Smooth muscle cell (in vitro differentiated cells): ENCODE data around the gene EXOC4. TPM values are rescaled to one million over a fixed set of nuclear protein-coding genes. Genes with fewer than 3 reads are reported as not detected.

ENCODE experiments used
- DNase-seq: peaks from one replicate; lab custom pipeline; 2025; ENCODE audit not compliant: unreplicated experiment; lab: John Stamatoyannopoulos, UW
- H2AFZ ChIP-seq: fragments of 200-600 bp; sonication (generic); 2 replicates; pipeline ENCODE4 v1.6.0; 2016; ENCODE audit warnings: antibody characterized with exemption, low read depth, mild to moderate bottlenecking
- H3F3A ChIP-seq: fragments of 200-600 bp; sonication (generic); 2 replicates; pipeline ENCODE4 v1.6.0; 2017; ENCODE audit warnings: antibody characterized with exemption, low read depth
- H3K27ac ChIP-seq: fragments of 200-600 bp; sonication (generic); 2 replicates; pipeline ENCODE4 v1.5.1; 2016; ENCODE audit warnings: low read depth, mild to moderate bottlenecking
- H3K27me3 ChIP-seq: fragments of 200-600 bp; sonication (generic); 2 replicates; pipeline ENCODE4 v1.6.1; 2016; ENCODE audit warnings: low read depth, mild to moderate bottlenecking
- H3K36me3 ChIP-seq: fragments of 200-600 bp; sonication (generic); 2 replicates; pipeline ENCODE4 v1.5.1; 2016; ENCODE audit warnings: low read depth
- H3K4me1 ChIP-seq: fragments of 200-600 bp; sonication (generic); 2 replicates; pipeline ENCODE4 v1.5.1; 2016; ENCODE audit warnings: low read depth
- H3K4me2 ChIP-seq: fragments of 200-600 bp; sonication (generic); 2 replicates; pipeline ENCODE4 v1.6.0; 2016; ENCODE audit warnings: mild to moderate bottlenecking
- H3K4me3 ChIP-seq: fragments of 200-600 bp; sonication (generic); 2 replicates; pipeline ENCODE4 v1.5.1; 2016; ENCODE audit warnings: mild to moderate bottlenecking
- H3K79me2 ChIP-seq: fragments of 200-600 bp; sonication (generic); 2 replicates; pipeline ENCODE4 v1.6.0; 2016; ENCODE audit warnings: low read depth, mild to moderate bottlenecking
- H3K9ac ChIP-seq: fragments of 200-600 bp; sonication (generic); 2 replicates; pipeline ENCODE4 v1.6.0; 2016; ENCODE audit warnings: low read depth
- H3K9me3 ChIP-seq: fragments of 200-600 bp; sonication (generic); replicated peaks from 2 replicates; pipeline ENCODE4 v1.5.1; 2016; ENCODE audit warnings: low read depth
- H4K20me1 ChIP-seq: fragments of 200-600 bp; sonication (generic); 2 replicates; pipeline ENCODE4 v1.6.0; 2016; ENCODE audit warnings: low read depth
- WGBS: methylation state at CpG from one replicate; pipeline ENCODE4 v1.1.7; 2016; ENCODE audit warnings: low lambda C conversion rate; 5-methylcytosine and 5-hydroxymethylcytosine counted together
- polyA plus RNA-seq: library from polyadenylated mRNA; unstranded; fragments of >200 nt; fragmentation: Nextera tagmentation; extraction: Ambion mirVana; gene quantifications from 2 replicates; pipeline ENCODE4 v1.2.1, GENCODE V29; 2016
- total RNA-seq: library from RNA; depleted of rRNA; stranded (reverse); fragments of >200 nt; gene quantifications from 2 replicates; pipeline ENCODE4 v1.2.3, GENCODE V29; 2014
- TF ChIP-seq, protein P1 (sequence below): fragments of 200-600 bp; sonication (generic); IDR thresholded peaks from 2 replicates; pipeline ENCODE4 v1.5.1; 2017; ENCODE audit warnings: borderline replicate concordance, mild to moderate bottlenecking, antibody characterized with exemption; ENCODE audit not compliant: insufficient read depth, poor library complexity, severe bottlenecking

EXOC4 gene
- total and polyA plus RNA-seq, 2 experiments from 2014 or later, result 21.5 to 47.1 TPM

DNA sequence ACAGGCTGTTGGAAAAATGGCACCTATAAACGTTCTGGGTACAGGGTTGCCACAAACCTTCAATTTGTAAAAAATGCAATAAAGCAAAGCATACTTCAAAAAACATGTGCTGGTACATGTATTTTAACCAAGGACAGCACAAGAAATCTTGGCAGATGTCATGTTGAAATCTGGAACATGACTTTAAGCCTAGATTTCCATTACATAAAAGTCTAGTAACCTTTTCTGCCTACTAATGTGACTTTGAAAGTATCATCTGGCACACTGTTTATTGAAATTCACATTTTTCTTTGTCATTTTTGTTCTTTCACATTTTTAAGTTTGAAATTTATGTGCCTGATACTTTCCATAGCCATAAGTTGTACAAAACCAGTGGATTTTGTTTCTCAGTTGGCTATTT, 296.8 kb downstream of the EXOC4 start:
- H3K4me3 ChIP-seq, result no peak overlapping the region
- no peaks in the 10 kb centered on the region for H3K36me3 ChIP-seq
- no peak overlapping the region for H2AFZ ChIP-seq
- H3F3A ChIP-seq, result no peaks in the 10 kb centered on the region
- TF ChIP-seq, protein P1, sequence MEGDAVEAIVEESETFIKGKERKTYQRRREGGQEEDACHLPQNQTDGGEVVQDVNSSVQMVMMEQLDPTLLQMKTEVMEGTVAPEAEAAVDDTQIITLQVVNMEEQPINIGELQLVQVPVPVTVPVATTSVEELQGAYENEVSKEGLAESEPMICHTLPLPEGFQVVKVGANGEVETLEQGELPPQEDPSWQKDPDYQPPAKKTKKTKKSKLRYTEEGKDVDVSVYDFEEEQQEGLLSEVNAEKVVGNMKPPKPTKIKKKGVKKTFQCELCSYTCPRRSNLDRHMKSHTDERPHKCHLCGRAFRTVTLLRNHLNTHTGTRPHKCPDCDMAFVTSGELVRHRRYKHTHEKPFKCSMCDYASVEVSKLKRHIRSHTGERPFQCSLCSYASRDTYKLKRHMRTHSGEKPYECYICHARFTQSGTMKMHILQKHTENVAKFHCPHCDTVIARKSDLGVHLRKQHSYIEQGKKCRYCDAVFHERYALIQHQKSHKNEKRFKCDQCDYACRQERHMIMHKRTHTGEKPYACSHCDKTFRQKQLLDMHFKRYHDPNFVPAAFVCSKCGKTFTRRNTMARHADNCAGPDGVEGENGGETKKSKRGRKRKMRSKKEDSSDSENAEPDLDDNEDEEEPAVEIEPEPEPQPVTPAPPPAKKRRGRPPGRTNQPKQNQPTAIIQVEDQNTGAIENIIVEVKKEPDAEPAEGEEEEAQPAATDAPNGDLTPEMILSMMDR, result no peak
- H3K27me3 ChIP-seq, result no peaks in the 10 kb centered on the region
- no peaks in the 10 kb centered on the region for H3K4me1 ChIP-seq
- no peaks in the 10 kb centered on the region for H3K79me2 ChIP-seq
- H3K9ac ChIP-seq, result no peak overlapping the region
- H4K20me1 ChIP-seq, result peaks cover 15% of the 10 kb centered on the region
- 83% methylated on average over 1 of the region's 1 CpG for WGBS
- H3K27ac ChIP-seq, result no peak overlapping the region
- DNase-seq, result no peak
- H3K4me2 ChIP-seq, result no peak overlapping the region
- no peaks in the 10 kb centered on the region for H3K9me3 ChIP-seq

DNA sequence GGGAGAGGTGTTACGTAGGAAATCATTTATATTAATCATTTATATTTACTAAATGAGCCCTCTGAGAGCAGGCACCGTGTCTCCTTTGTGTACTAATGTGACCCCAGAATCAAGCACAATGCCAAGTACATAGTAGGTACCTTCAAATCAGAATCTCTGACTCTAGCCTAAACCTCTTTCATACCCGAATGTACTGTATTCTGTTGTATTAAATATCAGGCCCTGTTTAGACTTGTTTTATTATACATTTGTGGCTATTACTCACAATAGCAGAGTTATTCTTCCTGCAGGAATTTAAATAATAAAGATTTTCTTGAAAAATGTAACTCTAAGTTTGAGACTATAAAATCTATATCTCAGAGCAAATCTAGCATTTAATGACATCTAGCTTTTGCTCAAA, 297.3 kb downstream of the EXOC4 start:
- Histone ChIP-seq H3K4me3 (no peak overlapping the region), H3K9ac (no peak overlapping the region), H3K9me3 (no peaks in the 10 kb centered on the region), H3K4me1 (no peaks in the 10 kb centered on the region), H3K79me2 (no peaks in the 10 kb centered on the region), H3K27ac (no peak overlapping the region), H2AFZ (no peak overlapping the region), H3F3A (no peaks in the 10 kb centered on the region), H3K36me3 (no peaks in the 10 kb centered on the region), H3K27me3 (no peaks in the 10 kb centered on the region), H4K20me1 (peaks cover 15% of the 10 kb centered on the region), H3K4me2 (no peak overlapping the region)
- WGBS, result 98% methylated on average over 3 of the region's 3 CpGs
- no peak for DNase-seq
- TF ChIP-seq, protein P1, result no peak

DNA sequence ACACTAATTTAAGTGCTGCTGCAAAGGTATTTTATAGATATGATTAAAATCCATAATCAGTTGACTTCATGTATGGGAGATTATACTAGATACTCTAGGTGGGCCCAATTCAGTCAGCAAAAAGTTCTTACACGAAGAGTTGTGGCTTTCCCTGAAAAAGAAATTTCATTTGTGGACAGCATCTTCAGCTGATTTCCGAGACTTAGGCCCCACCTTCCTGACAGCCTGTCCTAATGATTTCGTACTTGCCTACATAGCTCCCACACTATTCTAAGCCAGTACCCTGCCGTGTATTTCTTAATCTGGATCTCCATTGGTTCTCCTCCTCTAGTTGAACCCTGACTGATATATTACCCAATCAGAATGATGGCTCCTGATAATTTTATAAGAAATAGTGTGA, 297.9 kb downstream of the EXOC4 start:
- Histone ChIP-seq H3K4me3 (no peak overlapping the region), H3K4me2 (no peak overlapping the region), H3K27ac (no peak overlapping the region), H3K9ac (no peak overlapping the region), H3K27me3 (no peaks in the 10 kb centered on the region), H3F3A (no peaks in the 10 kb centered on the region), H3K36me3 (no peaks in the 10 kb centered on the region), H3K79me2 (no peaks in the 10 kb centered on the region), H3K9me3 (no peaks in the 10 kb centered on the region), H2AFZ (no peak overlapping the region), H3K4me1 (no peaks in the 10 kb centered on the region), H4K20me1 (peaks cover 15% of the 10 kb centered on the region)
- WGBS, result 92% methylated on average over 4 of the region's 4 CpGs
- TF ChIP-seq, protein P1, result no peak
- DNase-seq, result no peak

DNA sequence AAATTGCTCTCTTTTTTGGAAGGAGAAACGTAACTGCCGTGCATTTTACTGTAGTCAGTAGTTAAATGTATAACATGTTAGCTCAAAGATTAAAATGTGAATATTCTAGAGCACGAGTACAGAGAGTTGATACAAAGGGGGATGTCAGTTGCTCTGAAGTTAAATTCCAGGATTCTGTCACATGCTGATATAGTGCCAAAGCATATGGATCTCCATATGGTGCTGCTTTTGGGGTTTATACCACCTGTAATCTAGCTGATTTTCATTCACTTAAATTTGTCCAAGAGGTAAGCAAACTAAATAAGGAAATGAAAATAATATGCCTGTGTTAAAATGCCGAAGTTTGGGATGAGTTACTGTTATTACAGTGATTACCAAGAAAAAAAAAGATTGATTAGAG, 298.6 kb downstream of the EXOC4 start:
- Histone ChIP-seq H3K9ac (no peak overlapping the region), H2AFZ (no peak overlapping the region), H3K4me3 (no peak overlapping the region), H4K20me1 (peaks cover 15% of the 10 kb centered on the region), H3K27ac (no peak overlapping the region), H3K27me3 (no peaks in the 10 kb centered on the region), H3K79me2 (no peaks in the 10 kb centered on the region), H3K36me3 (no peaks in the 10 kb centered on the region), H3K9me3 (no peaks in the 10 kb centered on the region), H3F3A (no peaks in the 10 kb centered on the region), H3K4me2 (no peak overlapping the region), H3K4me1 (no peaks in the 10 kb centered on the region)
- DNase-seq, result no peak
- TF ChIP-seq, protein P1, result no peak
- 96% methylated on average over 4 of the region's 4 CpGs for WGBS
